Vagina (tissue), 2 donors: ENCODE results near the gene TRAF6. TPM values are rescaled to one million over a fixed set of nuclear protein-coding genes. Genes with fewer than 3 reads are reported as not detected.
A peak's percentile ranks its signal among the peaks of the same experiment; 100 is the strongest.

Source experiments
- DNase-seq, 2 donors: peaks; one replicate each; pipeline ENCODE4 v3.0.0-alpha.2; 2017; ENCODE audit errors: extremely low spot score in 2 of 2
- H3K27ac ChIP-seq: fragments of 200-600 bp; sonication (generic); one replicate; pipeline ENCODE4 v1.5.1; 2019
- H3K27me3 ChIP-seq: fragments of 200-600 bp; sonication (generic); one replicate; pipeline ENCODE4 v1.5.1; 2019
- H3K36me3 ChIP-seq, 2 donors: fragments of 200-600 bp; sonication (generic); one replicate each; pipeline ENCODE4 v1.5.1; 2017 to 2019
- H3K4me1 ChIP-seq: fragments of 200-600 bp; sonication (generic); one replicate; pipeline ENCODE4 v1.5.1; 2019
- H3K4me3 ChIP-seq, 2 donors: fragments of 200-600 bp; sonication (generic); 1 replicate in 1 of 2; 2 replicates in 1 of 2; pipeline ENCODE4 v1.5.1; 2016 to 2019
- H3K9me3 ChIP-seq: fragments of 200-600 bp; sonication (generic); one replicate; pipeline ENCODE4 v1.5.1; 2019
- CTCF ChIP-seq, 3 experiments: fragments of 450-650 bp in 2 of 3; fragments of 200-600 bp in 1 of 3; sonication (generic) in 1 of 3; IDR thresholded peaks; one replicate each; pipeline ENCODE4 v1.5.1; 2017 to 2019; ENCODE audit warnings: antibody characterized with exemption in 3 of 3, mild to moderate bottlenecking in 2 of 3, moderate library complexity in 2 of 3
- POLR2A ChIP-seq, 2 donors: fragments of 450-650 bp; IDR thresholded peaks; one replicate each; pipeline ENCODE4 v1.6.1; 2017; ENCODE audit warnings: antibody characterized with exemption in 2 of 2, mild to moderate bottlenecking in 2 of 2, moderate library complexity in 2 of 2
- POLR2AphosphoS5 ChIP-seq, 2 donors: sonication (generic); formaldehyde crosslinking; IDR thresholded peaks; one replicate each; pipeline ENCODE4 v1.9.0; 2017; ENCODE audit warnings: antibody characterized with exemption in 2 of 2, mild to moderate bottlenecking in 2 of 2, low read depth in 1 of 2; ENCODE audit not compliant: insufficient read depth in 1 of 2
- intact Hi-C: fragments of 100-400 bp; cut with DNase I; formaldehyde crosslinking; loops from one replicate; pipeline ENCODE4 v1.15.1; 2023
- total RNA-seq: library from RNA; depleted of rRNA; stranded (reverse); fragments of >200 nt; gene quantifications from one replicate; pipeline ENCODE4 v1.2.3, GENCODE V29; 2016

TRAF6 gene
- total RNA-seq, 1 donor from 2014 or later = 10.6 TPM

GRCh38 chr11:36454941-36455631 lies 55.0 kb downstream of the TRAF6 start:
- intact Hi-C loops = no loop called here
- peak in 1 of 2 donors; percentile 77 for DNase-seq
- Histone ChIP-seq H3K27ac (peak overlapping the region; percentile 71), H3K27me3 (no peaks in the 10 kb centered on the region), H3K36me3 (no peaks in the 10 kb centered on the region), H3K9me3 (no peaks in the 10 kb centered on the region), H3K4me3 (no peak overlapping the region), H3K4me1 (peaks cover 57% of the 10 kb centered on the region)
- TF ChIP-seq POLR2A (IDR thresholded peaks at IDR 0.05) (no peak), POLR2AphosphoS5 (IDR thresholded peaks at IDR 0.05; ENCODE audit: insufficient read depth in 1 of 2, low read depth in 1 of 2) (no peak), CTCF (IDR thresholded peaks at IDR 0.05) (no peak)

- DNase-seq = peak in 1 of 2 donors; percentile 82
- intact Hi-C loops = no loop called here
- Histone ChIP-seq H3K4me3 (no peak overlapping the region), H3K36me3 (no peaks in the 10 kb centered on the region), H3K27ac (no peak overlapping the region), H3K9me3 (no peaks in the 10 kb centered on the region), H3K4me1 (peaks cover 62% of the 10 kb centered on the region), H3K27me3 (no peaks in the 10 kb centered on the region)
- TF ChIP-seq POLR2AphosphoS5 (IDR thresholded peaks at IDR 0.05; ENCODE audit: insufficient read depth in 1 of 2, low read depth in 1 of 2) = no peak
Measured at GRCh38 chr11:36454551-36454940, 55.5 kb downstream of the TRAF6 start.

DNA sequence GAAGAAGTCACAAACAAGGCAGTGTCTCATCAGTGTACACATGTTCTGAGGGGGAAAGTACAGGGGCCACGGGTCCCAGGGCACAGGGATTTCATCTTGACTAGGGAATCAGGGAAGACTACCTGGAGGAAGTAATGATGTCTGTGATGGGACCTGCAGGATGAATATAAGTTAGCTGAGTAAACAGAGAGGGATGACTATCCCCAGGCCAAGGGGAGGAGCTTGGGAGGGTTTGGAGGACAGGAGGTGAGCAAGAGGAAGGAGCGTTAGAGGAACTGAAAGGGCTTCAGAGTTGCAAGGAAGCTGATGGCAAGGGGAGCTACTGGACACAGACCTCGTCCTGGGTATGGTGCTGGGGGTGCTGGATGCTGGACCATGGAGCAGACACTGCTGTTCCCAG lies 56.4 kb downstream of the TRAF6 start:
- peaks cover 69% of the 10 kb centered on the region for H3K4me1 ChIP-seq
- no peaks in the 10 kb centered on the region for H3K9me3 ChIP-seq
- H3K27me3 ChIP-seq = no peaks in the 10 kb centered on the region
- intact Hi-C loops = no loop called here
- peak in 1 of 2 donors; percentile 82 for DNase-seq
- H3K27ac ChIP-seq = no peak overlapping the region
- no peak for TF ChIP-seq POLR2AphosphoS5 (IDR thresholded peaks at IDR 0.05; ENCODE audit: insufficient read depth in 1 of 2, low read depth in 1 of 2)
- no peak for TF ChIP-seq POLR2A (IDR thresholded peaks at IDR 0.05)
- no peak for TF ChIP-seq CTCF (IDR thresholded peaks at IDR 0.05)
- H3K4me3 ChIP-seq = no peak overlapping the region
- no peaks in the 10 kb centered on the region for H3K36me3 ChIP-seq

GRCh38 chr11:36452961-36453360 lies 57.1 kb downstream of the TRAF6 start:
- intact Hi-C loops = no loop called here
- H3K9me3 ChIP-seq = no peaks in the 10 kb centered on the region
- H3K27ac ChIP-seq = peak overlapping the region; percentile 40
- H3K4me3 ChIP-seq = no peak overlapping the region
- H3K4me1 ChIP-seq = peaks cover 72% of the 10 kb centered on the region
- no peak for TF ChIP-seq POLR2AphosphoS5 (IDR thresholded peaks at IDR 0.05; ENCODE audit: insufficient read depth in 1 of 2, low read depth in 1 of 2)
- TF ChIP-seq CTCF (IDR thresholded peaks at IDR 0.05) = no peak
- no peak for TF ChIP-seq POLR2A (IDR thresholded peaks at IDR 0.05)
- H3K27me3 ChIP-seq = no peaks in the 10 kb centered on the region
- no peak for DNase-seq
- no peaks in the 10 kb centered on the region for H3K36me3 ChIP-seq

- Histone ChIP-seq H3K4me1 (peaks cover 77% of the 10 kb centered on the region), H3K4me3 (no peak overlapping the region), H3K27ac (peak overlapping the region; percentile 40), H3K27me3 (no peaks in the 10 kb centered on the region), H3K36me3 (no peaks in the 10 kb centered on the region), H3K9me3 (no peaks in the 10 kb centered on the region)
- intact Hi-C loops = no loop called here
- DNase-seq = peak in 1 of 2 donors; percentile 76
- TF ChIP-seq POLR2A (IDR thresholded peaks at IDR 0.05) (no peak), POLR2AphosphoS5 (IDR thresholded peaks at IDR 0.05; ENCODE audit: insufficient read depth in 1 of 2, low read depth in 1 of 2) (no peak), CTCF (IDR thresholded peaks at IDR 0.05) (no peak)
Measured at GRCh38 chr11:36452236-36452940, 57.7 kb downstream of the TRAF6 start.
